Pons (tissue), 1 donor: ENCODE results near the gene WDR20.
"Not testable (repeated sequence)": the region's sequence is repeated elsewhere in the genome, so short reads cannot be mapped to it uniquely, and the experiment has no call there.

Source experiments
- DNase-seq: peaks from one replicate; pipeline ENCODE4 v3.0.0-alpha.2; 2016; ENCODE audit warnings: low spot score

WDR20 gene

DNA sequence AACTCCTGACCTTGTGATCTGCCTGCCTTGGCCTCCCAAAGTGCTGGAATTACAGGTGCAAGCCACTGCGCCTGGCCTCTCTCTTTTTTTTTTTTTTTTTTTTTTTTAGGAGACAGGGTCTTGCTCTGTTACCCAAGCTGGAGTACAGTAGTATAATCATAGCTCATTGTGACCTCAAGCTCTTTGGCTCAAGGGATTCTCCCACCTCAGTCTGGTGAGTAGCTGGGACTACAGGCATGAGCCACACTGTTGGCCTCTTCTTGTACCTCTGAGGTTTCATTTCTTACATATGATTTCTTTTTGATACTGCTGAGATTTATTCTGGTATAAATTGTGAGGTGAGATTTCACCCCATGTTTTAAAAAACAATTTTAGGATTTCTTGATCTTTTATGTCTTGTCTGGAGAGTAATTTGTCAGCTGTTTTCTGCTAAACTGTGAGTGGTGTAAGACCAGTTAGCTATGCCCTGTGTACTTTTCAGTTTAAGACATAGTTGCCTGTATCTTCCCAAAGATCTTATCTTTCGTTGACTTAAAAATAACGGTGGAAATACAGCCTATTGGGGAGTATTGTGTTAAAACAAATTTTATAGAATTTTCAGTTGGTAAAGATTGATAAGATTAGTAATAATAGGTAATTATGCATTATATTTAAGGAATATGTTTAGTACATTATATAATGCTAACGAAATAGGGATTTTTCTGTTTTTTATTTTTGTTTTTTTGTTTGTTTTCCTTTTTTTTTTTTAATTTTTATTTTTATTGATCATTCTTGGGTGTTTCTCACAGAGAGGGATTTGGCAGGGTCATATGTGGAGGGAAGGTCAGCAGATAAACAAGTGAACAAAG, 31.7 kb downstream of the WDR20 start:
- DNase-seq = no peak

DNA sequence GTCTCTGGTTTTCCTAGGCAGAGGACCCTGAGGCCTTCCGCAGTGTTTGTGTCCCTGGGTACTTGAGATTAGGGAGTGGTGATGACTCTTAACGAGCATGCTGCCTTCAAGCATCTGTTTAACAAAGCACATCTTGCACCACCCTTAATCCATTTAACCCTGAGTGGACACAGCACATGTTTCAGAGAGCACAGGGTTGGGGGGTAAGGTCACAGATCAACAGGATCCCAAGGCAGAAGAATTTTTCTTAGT, 32.2 kb downstream of the WDR20 start:
- not testable (repeated sequence) for DNase-seq

DNA sequence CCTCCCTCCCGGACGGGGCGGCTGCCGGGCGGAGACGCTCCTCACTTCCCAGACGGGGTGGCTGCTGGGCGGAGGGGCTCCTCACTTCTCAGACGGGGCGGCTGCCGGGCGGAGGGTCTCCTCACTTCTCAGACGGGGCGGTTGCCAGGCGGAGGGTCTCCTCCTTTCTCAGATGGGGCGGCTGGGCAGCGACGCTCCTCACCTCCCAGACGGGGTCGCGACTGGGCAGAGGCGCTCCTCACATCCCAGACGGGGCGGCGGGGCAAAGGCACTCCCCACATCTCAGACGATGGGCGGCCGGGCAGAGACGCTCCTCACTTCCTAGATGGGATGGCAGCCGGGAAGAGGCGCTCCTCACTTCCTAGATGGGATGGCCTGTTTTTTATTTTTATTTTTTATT, 33.0 kb downstream of the WDR20 start:
- not testable (repeated sequence) for DNase-seq

DNA sequence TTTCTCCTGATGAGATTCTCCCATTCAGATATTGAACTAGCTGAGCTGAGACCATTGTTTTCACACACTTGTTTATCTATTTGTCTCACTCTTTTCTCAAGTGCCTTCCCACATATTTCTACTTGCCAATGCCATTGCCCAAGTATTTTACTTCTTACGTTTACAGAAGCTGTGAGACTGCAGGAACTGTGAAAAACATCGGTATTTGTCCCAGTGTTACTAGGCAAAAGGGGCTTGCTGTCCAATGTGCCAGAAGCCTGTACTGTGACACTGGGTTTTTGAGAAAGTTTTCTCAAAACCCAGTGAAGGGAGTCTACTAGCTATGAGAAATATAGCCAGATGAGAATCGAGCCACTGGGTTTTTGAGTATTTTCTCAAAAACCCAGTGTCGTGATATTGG, 37.5 kb downstream of the WDR20 start:
- DNase-seq = no peak

DNA sequence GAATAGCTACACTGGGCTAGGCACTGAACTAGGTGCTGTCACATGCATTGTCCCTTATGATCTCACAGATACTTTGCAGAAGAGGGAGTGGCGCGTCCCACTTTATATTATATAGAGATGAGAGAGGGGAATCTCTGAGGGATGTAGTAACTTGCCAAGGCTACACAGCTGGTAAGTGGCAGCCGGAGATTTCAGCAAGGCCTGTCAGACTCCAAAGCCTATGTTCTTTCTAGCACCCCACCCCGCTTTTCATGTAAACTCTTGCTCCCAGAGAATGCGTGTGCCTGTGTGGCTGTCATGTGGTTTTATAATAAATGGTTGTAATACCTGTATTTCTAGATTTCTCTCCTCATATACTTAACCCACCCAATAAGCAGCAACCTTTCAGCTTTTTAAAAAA, 39.1 kb downstream of the WDR20 start:
- DNase-seq = no peak

DNA sequence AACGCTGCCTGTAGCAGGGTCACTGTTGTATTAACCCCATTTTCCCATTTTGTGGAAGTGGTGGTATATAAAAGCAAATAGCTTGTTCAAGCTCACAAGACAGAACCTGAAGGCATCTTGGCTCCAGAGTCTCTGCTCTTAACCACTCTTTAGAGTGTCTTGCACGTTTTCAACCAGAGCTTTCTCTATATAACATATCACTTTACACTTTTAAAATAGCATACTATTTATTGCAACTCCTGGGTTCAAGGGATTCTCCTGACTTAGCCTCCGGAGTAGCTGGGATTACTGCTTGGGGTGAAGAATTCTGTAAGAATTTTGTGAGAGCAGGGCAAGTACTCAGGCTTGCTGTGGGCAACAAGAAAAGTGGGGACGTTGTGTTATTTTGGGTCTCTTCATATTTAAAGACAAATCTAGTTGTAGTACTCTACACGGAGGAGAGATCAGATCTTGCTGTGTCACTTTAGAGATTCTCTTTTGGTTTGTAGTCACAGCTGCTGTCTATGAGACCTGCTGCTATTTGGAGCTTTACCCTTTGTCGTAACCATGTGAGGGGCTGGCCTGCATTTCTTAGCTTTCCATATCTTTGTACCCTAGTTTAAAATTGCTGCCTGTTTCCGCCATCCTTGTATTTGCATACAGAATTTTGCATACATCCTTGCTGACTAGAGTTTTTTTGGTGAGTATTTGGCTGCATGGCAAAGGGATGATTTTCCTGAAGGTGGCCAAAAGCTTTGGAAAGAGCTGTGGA, 40.7 kb downstream of the WDR20 start:
- no peak for DNase-seq

DNA sequence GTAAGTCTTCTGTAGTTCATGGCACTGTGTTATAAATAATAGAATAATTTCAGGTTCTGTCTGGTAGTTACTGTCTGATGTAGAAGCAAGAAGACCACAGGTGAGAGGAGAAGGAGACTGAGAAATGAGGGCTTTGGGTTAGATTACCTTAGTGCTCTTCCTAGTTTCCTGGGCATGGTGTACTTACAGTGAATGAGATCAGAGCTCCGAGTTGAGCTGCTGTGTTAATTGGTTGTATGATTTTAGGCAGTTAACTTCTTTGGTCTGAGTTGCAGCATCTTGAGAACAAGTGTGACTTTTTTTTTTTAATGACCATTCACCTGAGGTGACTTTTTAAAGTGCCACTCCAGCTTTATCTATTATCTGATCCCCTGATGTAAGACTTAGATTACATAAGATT, 41.5 kb downstream of the WDR20 start:
- DNase-seq = no peak

DNA sequence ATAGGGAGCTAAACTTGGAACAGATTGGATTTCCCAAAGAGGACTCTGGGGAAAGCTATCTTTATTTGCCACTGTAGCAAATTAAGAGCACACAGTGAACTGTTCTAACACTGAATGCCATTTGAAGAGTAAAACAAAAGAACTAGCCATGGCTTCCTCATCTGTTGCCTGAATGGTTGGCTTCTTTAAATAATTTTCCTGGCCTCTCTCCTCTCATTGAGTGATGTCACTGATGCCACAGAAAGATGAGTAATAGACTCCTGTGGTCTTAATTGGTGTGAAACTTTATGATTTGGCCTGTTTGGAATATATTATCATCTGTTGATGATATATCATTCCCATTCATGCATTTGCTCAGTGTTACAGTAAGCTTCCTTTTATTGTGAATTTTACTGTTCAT, 42.5 kb downstream of the WDR20 start:
- peak; percentile 89 for DNase-seq

DNA sequence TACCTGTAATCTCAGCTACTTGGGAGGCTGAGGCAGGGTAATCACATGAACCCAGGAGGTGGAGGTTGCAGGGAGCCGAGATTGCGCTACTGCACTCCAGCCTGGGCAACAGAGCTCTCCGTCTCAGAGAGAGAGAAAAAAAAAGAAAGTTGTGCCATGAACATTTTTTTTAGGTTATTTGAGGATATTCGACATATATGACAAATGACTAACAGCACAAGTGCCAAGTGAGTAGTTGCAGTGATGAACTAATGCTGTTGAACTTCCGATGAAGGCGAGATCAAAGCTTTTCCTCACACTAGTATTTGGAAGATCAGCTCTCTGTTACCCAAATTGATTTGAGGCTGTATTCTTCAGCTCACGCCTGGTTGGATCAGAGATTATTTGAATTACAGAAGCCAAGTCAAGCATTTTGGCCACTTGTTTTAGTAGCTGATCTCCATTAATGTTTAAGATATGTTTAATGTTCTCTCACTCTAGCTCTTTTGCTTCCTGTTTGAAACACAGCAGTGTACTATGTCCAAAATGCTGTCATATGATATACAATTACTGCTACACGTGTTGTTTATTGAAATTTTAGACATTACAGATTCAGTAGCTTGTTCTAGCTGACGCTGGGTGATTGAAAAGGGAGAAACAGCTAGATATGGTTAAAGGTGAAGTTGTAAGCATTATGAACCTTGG, 43.4 kb downstream of the WDR20 start:
- DNase-seq = peak; percentile 53

DNA sequence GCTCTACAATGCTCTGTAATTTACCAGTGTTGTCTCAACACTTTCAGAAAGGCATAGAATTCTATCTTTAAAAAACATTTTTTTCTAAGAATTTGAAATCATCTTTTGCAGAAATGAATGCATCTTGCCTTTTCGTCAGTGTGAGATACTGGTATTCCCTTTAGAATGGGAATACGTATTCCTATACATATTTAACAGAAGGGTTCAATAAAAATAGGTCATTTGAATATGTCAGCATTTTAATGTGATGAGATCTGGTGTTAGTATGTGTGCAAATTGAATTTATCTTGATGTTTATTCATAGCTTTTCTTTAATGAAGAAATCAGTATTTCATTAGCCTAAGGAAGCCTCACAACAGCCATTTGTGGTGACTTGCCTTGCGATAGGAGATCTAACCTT, 44.2 kb downstream of the WDR20 start:
- DNase-seq = no peak

DNA sequence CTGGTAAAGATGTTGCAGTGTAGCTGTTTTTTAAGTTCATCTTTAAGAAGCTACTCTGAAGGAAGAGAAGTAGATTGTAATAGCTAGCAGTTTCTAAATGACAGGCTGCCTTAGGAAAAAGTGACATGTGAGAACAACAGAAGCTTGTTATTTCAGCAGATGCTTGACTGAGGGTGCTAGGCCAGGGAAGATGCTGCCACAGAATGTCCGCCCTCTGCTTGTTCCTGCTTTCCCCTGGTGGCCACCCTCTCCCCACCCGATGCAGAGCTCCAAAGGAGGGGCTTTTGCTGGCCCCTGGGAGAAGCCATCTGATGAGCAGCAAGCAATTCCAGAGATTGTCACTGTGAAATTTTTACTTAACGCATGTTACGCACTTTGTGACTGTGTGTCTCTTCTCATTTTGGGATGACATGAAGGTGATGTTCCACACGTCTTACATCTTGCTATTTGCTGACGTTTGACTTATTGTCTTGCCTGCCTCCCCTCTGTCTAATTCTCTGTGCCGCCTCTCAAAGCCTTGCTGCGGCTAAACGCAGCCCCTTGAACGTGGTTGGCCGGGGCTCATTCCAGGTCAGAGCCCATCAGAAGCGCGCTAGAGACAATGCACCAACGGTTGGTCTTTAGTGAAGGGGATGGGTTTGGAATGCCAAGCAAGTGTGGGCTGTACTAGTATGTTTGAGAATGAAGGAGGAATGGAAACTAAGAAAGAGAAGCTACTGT, 44.8 kb downstream of the WDR20 start:
- peak; percentile 90 for DNase-seq

DNA sequence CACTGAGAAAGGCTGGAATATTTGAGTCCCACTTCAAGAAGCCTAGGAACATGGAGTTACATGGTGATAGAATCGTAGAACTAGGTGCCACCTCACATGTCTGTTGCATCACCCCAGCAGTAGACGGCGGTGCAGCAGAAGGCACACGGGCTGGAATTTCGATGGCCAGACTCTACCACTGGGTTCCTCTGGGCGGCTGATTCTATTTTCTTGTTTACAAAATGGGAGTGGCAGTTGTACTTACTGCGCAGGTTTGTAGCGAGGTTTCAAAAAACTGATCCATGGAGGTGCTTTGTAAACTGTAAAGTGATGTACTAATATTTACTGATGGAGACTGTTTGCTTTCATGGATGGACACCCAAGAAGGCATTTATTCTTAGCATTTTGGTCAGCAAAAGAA, 45.7 kb downstream of the WDR20 start:
- no peak for DNase-seq

DNA sequence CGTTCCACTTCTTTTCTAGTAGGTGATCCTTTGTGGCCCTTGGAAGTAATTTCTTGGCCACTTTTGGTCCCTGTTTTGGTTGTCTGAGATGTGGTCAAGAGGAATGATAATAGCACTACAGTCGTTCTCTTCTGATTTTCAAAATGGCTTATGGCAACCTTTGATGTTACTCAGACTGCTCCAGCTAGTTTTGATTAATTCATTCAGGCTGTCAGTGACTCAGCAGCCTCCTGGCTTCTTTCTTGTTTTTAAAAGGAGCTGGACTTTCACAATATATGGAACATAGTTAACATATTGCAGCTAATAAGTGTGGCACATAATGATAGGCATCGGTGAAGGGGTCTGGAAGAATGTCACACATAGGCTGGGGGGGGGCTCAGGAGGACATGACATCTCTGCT, 47.3 kb downstream of the WDR20 start:
- no peak for DNase-seq

DNA sequence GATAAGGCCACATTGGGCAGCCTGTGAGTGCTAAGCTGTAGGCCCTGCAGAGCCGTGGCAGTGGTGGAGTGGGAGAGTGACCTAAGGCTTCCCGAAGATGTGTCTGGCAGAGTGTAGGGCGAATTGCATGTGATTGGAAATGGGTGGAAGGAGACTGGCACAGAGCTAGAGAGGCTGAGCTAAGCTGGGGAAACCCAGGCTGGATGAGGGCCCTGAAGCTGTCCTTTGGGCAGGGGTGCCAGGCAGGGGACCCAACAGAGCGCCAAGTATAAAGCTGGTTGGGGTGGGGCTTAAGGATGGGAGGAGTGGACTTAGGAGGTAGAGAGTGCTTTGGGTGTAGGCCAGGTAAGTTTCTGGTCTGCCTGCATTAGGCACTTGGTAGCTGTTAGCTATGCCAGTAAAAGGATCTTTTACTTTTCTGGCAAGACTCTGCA, 47.9 kb downstream of the WDR20 start:
- DNase-seq = peak; percentile 80

DNA sequence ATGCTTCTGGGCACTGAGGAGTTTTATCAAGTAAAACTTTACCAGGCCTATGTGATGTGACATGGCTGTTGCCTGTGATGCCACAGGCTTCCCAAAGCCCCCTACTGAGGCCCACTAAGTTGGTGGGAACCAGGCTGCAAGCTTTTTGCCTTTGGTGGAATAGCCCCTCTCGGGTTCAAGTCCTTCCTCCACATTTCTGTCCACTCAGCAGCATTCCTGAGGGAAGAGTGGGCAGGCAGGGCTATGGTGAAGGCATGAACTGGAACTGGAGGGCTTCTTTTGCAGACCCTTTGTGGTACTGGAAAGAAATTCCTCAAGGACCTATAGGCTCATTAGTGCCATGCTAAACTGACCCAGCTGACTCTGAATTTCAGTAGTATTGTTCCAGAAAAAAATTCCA, 48.5 kb downstream of the WDR20 start:
- DNase-seq = no peak

DNA sequence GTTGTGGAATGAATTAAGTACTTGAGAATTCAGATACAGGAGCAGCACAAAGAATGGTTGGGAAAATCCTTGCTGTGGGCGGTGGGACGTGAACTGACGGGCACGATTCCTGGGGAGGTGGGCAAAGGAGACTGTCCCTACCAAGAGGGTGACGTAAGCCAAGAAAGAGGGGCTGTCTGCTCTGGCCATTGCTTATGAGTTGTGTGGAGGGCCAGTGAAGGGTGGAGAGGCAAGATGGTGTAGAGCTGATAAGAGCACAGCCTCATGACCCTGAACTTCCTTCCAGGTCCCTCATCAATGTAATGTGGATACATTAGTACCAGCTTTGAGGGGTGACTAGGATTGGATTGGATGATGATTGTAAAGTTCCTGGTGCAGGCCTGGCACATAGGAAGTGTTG, 50.2 kb downstream of the WDR20 start:
- no peak for DNase-seq

DNA sequence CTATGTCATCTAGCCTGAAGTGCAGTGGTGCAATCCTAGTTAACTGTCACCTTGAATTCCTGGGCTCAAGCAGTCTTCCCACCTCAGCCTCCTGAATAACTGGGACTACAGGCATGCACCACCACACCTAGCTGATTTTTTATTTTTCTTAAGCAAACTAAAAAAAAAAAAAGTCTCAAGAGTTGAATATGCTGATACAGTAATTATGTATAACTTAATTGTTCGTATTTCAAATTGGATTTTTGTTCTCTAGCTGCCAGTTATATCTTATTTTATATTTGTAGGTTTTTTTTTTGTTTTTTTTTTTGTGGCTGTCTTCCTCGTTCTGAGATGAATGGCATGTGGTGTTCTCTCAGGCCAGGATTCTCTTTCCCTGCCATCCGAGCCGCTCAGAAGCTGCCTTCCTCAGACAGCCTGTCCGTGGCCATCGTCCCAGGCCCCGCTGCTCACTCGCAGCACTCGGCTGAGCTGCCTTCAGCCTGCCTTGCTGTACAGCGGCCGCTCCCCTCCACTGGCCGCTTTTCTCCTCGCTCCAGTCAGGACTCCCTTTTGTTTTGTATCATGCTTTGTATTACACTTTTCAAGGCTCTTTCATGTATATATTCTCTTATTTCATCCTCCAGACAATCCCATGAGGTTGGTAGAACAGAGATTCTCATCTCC, 53.3 kb downstream of the WDR20 start:
- DNase-seq = peak; percentile 59

DNA sequence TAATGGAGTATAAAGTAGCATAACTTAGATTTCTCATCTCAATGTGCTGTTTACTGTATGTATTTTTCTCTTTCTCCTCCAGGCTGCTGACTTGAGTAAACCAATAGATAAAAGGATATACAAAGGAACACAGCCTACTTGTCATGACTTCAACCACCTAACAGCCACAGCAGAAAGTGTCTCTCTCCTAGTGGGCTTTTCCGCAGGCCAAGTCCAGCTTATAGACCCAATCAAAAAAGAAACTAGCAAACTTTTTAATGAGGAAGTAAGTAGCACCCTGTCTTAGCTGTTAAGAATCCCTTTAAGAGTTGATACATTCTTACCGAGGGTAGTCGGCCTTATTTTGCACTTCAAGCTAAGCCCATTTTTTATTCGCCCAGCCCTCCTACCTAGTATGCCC, 55.2 kb downstream of the WDR20 start:
- peak; percentile 51 for DNase-seq

DNA sequence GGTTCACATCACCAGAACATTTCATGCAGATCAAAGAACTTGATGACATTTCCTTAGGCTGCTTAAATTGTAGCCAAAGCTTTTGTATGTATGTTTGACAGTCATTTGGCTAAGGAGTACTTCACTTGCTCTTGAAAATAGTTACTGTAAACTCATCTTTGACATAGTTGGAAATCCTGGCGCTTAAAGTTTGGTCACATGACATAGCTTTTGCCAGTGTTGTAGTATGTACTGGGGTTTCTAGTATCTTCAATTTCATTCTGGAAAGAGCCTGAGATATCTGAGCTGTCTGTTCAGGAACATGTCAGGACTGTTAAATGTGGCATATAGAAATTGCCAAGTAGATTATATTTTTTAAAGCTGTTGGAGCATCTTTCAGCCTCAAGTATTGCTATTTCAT, 55.7 kb downstream of the WDR20 start:
- peak; percentile 49 for DNase-seq

DNA sequence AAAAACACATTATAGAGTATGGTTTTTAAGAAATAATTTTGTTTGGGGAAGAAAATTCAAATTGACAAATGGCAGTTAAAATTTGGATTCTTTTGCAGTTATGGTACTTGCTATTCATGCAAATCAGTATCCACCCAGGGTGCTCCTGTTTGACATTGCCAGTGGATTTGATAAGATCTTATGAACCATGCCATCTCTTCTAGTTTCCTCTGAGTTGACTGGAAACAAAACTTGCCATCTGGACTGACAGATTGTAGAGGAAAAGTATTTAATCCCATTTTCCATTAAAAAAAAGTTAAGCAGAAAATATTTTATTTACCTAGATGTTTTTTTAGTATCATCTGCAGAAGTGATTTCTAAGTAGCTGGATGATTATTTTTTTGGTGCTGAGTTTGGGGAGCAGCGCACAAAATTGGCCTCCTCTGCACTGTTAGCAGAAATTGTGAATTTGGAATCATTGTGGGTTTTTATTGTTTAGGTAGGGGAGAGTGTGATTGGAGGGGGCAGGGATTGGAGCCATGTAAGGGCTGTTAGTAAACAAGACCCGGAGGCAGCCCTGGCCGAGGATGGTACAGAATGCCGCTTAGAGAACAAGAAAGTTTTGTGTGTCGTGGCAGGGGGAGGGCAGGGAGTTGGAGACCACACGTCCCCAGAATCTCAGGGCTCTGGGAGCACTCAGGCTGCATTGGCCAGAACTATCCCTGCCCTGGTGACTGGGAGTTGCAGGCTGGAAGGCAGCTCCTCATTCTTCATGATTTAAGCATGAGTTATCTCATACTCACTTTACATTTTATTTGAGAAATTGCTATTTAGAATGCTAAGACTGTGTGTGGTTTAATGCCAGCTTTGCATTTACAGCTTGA, 56.6 kb downstream of the WDR20 start:
- DNase-seq = peak; percentile 99

DNA sequence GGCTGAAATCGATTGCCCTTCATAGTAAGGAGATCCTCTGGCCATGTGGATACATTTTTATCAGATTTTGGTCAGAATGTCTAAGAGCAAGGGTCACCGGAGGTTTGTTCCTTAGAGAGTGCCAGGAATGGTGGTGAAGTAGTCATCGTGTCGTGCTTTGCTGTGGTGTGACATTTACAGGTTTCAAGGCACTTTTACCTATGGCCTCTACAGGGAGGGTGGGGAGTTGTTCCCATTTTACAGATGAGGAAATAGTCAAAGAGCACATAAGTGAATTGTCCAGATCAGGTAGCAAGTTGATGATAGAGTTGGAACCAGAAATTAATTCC, 57.2 kb downstream of the WDR20 start:
- DNase-seq = no peak
